OCI-LY1 (cell line): ENCODE results near the gene IL4R.

ENCODE experiments used
- CTCF ChIP-seq: fragments of 200-600 bp; sonication (generic), shearing (Covaris generic); IDR thresholded peaks from 2 replicates; pipeline ENCODE4 v1.5.1; 2017; ENCODE audit warnings: mild to moderate bottlenecking, antibody characterized with exemption, low read length, moderate library complexity, mixed read lengths
- EZH2 ChIP-seq: fragments of 200-600 bp; sonication (generic), shearing (Covaris generic); IDR thresholded peaks from 2 replicates; pipeline ENCODE4 v1.8.0; 2017; ENCODE audit warnings: borderline replicate concordance, mixed run types, mild to moderate bottlenecking, antibody characterized with exemption, low read length, moderate library complexity, mixed read lengths

GRCh38 chr16:27290562-27290961 lies 23.2 kb upstream of the IL4R start:
- TF ChIP-seq CTCF = no peak
- no peak for TF ChIP-seq EZH2
